ENCODE measurements around the gene MECP2. TPM values are rescaled to one million over a fixed set of nuclear protein-coding genes. Genes with fewer than 3 reads are reported as not detected.
"Not testable (repeated sequence)": the region's sequence is repeated elsewhere in the genome, so short reads cannot be mapped to it uniquely, and the experiment has no call there.

MECP2 gene
- total RNA-seq, 6 experiments from 2014 or later: 14.1 to 18.4 (median 16.0) TPM

DNA sequence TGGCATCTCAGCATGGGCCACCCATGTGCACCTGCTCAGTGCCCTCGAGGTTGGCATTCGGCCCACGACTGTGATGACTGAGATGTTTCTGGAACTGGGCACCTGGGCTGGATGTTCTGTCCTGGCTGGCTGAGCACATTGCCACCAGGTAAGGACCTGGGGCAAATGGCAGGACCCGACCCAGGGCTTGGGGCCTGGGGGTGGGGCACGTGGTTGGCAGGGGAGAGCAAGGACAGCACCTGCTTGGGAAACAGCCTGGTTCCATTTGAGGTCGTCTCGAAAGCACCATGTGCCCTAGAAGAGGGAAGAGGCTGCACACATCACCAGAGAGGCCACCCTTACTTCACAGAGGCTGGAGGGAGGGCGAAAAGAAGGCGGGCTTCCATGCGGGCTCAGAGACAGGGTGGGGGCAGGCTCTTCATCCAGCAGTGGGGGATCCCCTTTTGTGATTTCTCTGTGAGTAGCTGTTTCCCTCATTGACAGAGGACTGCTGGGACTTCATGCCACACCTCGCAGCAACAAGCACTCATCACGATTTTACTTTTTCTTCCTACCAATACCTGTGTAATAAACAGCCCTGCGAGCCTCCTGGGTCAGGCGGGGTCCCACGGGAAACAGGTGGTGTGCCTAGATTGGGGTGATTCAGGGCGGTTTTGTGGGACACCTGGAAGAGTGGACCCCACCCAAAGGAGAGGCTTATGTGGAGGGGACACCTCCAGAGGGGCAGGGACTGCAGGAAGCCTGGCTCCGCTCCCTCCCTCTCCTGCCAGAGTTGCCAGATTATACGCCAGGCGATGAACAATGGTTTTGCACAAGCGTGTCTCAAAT is 113.0 kb downstream of the MECP2 start:
- Histone ChIP-seq H3K27me3 (no peaks in the 10 kb centered on the region), H3K4me1 (peaks cover 0 to 14% (median 4%) of the 10 kb centered on the region in 4 donors), H3K27ac (peak overlapping the region; percentile 59 to 87 (median 64)), H3K4me3 (no peak overlapping the region), H3K36me3 (no peaks in the 10 kb centered on the region), H3K9me3 (no peaks in the 10 kb centered on the region)
- WGBS (ENCODE audit: insufficient coverage, low coverage, low lambda C conversion rate, missing lambda C conversion rate): 53% methylated on average over 9 of the region's 20 CpGs
- intact Hi-C loops (cut with DNase I): no loop called here
- no peak for TF ChIP-seq POLR2A (IDR thresholded peaks at IDR 0.05)
- TF ChIP-seq, protein P1, sequence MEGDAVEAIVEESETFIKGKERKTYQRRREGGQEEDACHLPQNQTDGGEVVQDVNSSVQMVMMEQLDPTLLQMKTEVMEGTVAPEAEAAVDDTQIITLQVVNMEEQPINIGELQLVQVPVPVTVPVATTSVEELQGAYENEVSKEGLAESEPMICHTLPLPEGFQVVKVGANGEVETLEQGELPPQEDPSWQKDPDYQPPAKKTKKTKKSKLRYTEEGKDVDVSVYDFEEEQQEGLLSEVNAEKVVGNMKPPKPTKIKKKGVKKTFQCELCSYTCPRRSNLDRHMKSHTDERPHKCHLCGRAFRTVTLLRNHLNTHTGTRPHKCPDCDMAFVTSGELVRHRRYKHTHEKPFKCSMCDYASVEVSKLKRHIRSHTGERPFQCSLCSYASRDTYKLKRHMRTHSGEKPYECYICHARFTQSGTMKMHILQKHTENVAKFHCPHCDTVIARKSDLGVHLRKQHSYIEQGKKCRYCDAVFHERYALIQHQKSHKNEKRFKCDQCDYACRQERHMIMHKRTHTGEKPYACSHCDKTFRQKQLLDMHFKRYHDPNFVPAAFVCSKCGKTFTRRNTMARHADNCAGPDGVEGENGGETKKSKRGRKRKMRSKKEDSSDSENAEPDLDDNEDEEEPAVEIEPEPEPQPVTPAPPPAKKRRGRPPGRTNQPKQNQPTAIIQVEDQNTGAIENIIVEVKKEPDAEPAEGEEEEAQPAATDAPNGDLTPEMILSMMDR (IDR thresholded peaks at IDR 0.05): no peak
- DNase-seq: peak in 1 of 3 donors; percentile 80
- peak; percentile 1 to 54 (median 17) for ATAC-seq

DNA sequence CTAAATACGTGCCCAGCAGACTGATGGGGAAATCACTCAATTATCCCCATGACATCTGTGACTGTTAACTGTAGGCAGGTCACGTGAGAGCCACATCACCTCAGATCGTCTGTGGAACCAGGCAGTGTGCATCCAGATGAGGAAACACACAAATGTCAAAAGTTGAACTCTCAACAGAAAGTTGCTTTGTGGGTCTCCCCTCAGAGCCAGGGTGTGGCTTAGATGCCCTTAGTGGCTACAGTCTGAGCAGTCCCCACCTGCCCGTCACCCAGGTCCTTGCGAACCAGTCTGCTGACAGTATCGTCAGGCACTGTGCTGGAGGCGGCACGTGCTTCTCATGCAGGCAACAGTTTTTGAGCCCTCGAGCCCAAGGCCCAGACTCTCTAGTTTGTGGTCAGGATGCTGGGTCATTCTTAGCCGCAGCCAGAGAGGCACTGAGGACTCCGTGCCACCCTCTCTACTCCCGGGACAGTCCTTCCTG is 114.2 kb downstream of the MECP2 start:
- no peak for TF ChIP-seq POLR2A (IDR thresholded peaks at IDR 0.05)
- TF ChIP-seq, protein P1 (IDR thresholded peaks at IDR 0.05): no peak
- no peaks in the 10 kb centered on the region for H3K27me3 ChIP-seq
- ATAC-seq (no peak), DNase-seq (no peak)
- no peak overlapping the region for H3K4me3 ChIP-seq
- 71% methylated on average over 7 of the region's 12 CpGs for WGBS (ENCODE audit: insufficient coverage, low coverage, low lambda C conversion rate, missing lambda C conversion rate)
- intact Hi-C loops (cut with DNase I): no loop called here
- peak overlapping the region in 1 of 3 donors; percentile 44 for H3K27ac ChIP-seq
- H3K4me1 ChIP-seq: peaks cover 0 to 14% (median 4%) of the 10 kb centered on the region in 4 donors
- no peaks in the 10 kb centered on the region for H3K9me3 ChIP-seq
- no peaks in the 10 kb centered on the region for H3K36me3 ChIP-seq

DNA sequence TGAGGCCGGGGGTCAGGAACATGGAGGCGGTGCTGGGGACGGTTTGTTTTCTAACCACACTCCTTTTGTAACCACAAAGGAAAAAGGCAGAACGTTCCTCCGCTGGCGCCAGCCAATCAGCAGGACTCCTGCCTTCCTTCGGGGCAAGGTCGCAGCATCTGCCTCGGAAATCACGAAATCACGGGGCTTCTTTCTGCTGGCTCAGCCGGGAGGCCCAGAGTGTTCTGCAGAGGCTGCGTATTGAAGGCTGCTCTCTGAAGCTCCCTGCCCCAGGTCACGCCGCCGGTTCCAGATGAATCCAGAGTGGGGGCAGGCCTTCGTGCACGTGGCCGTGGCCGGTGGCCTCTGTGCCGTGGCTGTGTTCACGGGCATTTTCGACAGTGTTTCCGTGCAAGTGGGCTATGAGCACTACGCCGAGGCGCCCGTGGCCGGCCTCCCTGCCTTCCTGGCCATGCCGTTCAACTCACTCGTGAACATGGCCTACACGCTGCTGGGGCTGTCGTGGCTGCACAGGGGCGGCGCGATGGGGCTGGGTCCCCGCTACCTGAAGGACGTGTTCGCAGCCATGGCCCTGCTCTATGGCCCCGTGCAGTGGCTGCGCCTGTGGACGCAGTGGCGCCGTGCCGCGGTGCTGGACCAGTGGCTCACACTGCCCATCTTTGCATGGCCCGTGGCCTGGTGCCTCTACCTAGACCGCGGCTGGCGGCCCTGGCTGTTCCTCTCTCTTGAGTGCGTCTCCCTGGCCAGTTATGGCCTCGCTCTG is 115.6 kb downstream of the MECP2 start:
- peak in 3 of 4 donors; percentile 4 to 26 (median 15) for ATAC-seq
- H3K27me3 ChIP-seq: no peaks in the 10 kb centered on the region
- 71% methylated on average over 6 of the region's 52 CpGs for WGBS (ENCODE audit: insufficient coverage, low coverage, low lambda C conversion rate, missing lambda C conversion rate)
- intact Hi-C loops (cut with DNase I): no loop called here
- peak overlapping the region in 1 of 3 donors; percentile 40 for H3K27ac ChIP-seq
- no peaks in the 10 kb centered on the region for H3K36me3 ChIP-seq
- no peak for TF ChIP-seq POLR2A (IDR thresholded peaks at IDR 0.05)
- TF ChIP-seq, protein P1 (IDR thresholded peaks at IDR 0.05): no peak
- peak in 2 of 3 donors; percentile 52 to 59 for DNase-seq
- H3K4me3 ChIP-seq: no peak overlapping the region
- H3K4me1 ChIP-seq: peaks cover 0 to 14% (median 4%) of the 10 kb centered on the region in 4 donors
- no peaks in the 10 kb centered on the region for H3K9me3 ChIP-seq

DNA sequence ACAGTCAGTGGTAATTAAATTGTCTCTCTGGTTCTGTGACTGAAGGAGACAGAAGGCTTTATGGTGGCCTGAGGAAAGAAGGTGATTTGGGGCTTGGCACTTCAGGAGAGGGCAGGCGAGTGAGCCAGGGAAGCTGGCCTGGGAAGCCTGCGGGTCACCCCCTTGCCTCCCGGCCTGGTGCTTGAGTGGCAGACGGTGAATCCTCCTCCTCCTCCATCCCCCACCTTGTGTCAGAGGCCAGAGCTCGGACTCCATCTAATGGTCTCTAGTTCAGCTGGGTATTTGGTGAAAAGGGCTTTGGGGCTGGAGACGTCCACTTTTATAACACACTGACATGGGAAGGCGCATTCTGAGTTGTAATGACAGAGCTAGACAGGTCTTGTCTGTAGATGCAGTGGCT is 116.3 kb downstream of the MECP2 start:
- no peak for ATAC-seq
- no peak for TF ChIP-seq POLR2A (IDR thresholded peaks at IDR 0.05)
- TF ChIP-seq, protein P1 (IDR thresholded peaks at IDR 0.05): no peak
- WGBS (ENCODE audit: insufficient coverage, low coverage, low lambda C conversion rate, missing lambda C conversion rate): 73% methylated on average over 7 of the region's 7 CpGs
- peak overlapping the region in 2 of 3 donors; percentile 43 to 56 for H3K27ac ChIP-seq
- no peaks in the 10 kb centered on the region for H3K9me3 ChIP-seq
- DNase-seq: no peak
- intact Hi-C loops (cut with DNase I): no loop called here
- peaks cover 0 to 11% (median 4%) of the 10 kb centered on the region in 4 donors for H3K4me1 ChIP-seq
- no peak overlapping the region for H3K4me3 ChIP-seq
- H3K36me3 ChIP-seq: no peaks in the 10 kb centered on the region
- H3K27me3 ChIP-seq: no peaks in the 10 kb centered on the region

DNA sequence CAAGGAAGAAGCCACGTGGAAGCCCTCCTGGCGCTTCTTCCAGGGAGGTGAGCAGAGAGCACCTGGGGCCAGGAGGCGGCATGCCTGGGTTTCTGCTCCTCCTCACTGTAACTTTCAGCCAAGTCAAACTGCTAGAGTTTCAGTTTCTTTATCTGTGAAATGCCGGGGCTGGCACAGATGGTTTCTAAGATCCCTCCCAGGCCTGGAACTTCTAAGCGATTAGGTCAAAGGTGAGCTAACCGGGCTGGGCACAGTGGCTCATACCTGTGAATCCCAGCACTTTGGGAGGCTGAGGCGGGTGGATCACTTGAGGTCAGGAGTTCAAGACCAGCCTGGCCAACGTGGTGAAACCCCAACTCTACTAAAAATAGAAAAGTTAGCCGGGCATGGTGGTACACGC is 117.1 kb downstream of the MECP2 start:
- 16% methylated on average over 6 of the region's 10 CpGs for WGBS (ENCODE audit: insufficient coverage, low coverage, low lambda C conversion rate, missing lambda C conversion rate)
- ATAC-seq (peak; percentile 72 to 84 (median 76)), DNase-seq (peak in 1 of 3 donors; percentile 52)
- H3K4me3 ChIP-seq; H3K36me3 ChIP-seq; intact Hi-C loops (cut with DNase I); H3K4me1 ChIP-seq; H3K27me3 ChIP-seq; H3K9me3 ChIP-seq: not testable (repeated sequence)
- peak overlapping the region in 1 of 3 donors; percentile 56 for H3K27ac ChIP-seq

Data from right lobe of liver (tissue), 6 donors.